ENCODE results near the gene DPP6.

DNA sequence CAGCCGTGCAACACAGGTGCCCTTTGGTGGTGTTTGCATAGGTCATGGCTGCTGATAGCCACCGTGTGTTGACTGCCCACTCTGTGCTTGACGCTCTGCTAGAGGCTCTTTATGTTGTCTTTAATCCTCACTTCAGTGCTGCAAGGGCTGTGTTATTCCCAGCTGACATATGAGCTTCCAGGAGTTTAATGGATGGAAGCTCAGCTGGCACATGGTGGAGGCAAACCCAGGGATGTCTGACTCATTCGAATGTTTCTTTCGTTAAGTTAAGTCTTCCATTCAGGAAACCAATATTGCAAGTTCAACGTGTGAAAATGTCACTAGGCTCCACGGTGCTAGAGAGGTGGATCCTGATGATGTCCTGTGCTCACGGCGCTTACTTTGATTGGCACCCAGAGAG is 378.4 kb downstream of the DPP6 start:
- TF ChIP-seq, protein P1, sequence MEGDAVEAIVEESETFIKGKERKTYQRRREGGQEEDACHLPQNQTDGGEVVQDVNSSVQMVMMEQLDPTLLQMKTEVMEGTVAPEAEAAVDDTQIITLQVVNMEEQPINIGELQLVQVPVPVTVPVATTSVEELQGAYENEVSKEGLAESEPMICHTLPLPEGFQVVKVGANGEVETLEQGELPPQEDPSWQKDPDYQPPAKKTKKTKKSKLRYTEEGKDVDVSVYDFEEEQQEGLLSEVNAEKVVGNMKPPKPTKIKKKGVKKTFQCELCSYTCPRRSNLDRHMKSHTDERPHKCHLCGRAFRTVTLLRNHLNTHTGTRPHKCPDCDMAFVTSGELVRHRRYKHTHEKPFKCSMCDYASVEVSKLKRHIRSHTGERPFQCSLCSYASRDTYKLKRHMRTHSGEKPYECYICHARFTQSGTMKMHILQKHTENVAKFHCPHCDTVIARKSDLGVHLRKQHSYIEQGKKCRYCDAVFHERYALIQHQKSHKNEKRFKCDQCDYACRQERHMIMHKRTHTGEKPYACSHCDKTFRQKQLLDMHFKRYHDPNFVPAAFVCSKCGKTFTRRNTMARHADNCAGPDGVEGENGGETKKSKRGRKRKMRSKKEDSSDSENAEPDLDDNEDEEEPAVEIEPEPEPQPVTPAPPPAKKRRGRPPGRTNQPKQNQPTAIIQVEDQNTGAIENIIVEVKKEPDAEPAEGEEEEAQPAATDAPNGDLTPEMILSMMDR (optimal IDR thresholded peaks at IDR 0.05 in 1 of 3, IDR thresholded peaks at IDR 0.05 in 1 of 3, conservative IDR thresholded peaks at IDR 0.05 in 1 of 3; ENCODE audit: extremely low read depth in 1 of 3, insufficient read depth in 2 of 3, low read length in 3 of 3): no peak
- no peak for TF ChIP-seq EZH2 (IDR thresholded peaks at IDR 0.05; ENCODE audit: low read length)

Data from keratinocyte (primary cell).